HCT116 (cell line): ENCODE measurements around the gene HPGDS. TPM values are rescaled to one million over a fixed set of nuclear protein-coding genes. Genes with fewer than 3 reads are reported as not detected.

ENCODE experiments used
- ATAC-seq: fragments of 200-7000 bp; cut with Tn5 transposase; 2 replicates; pipeline ENCODE4 v1.9.1; 2020; ENCODE audit warnings: mild to moderate bottlenecking, moderate library complexity
- BruUV-seq: library from RNA; stranded (reverse); fragments of 400-500 nt; replicated peaks from 2 replicates; lab custom pipeline; 2021; lab: Mats Ljungman, UMichigan
- CTCF ChIA-PET: fragments of 300-600 bp; sonication (Branson Sonifier 250); formaldehyde crosslinking; loops from one replicate; lab custom pipeline; 2021; ENCODE audit warnings: antibody characterized with exemption; lab: Charles Lee
- POLR2A ChIA-PET: fragments of 300-600, 350-600 bp; sonication (Branson Sonifier 250); formaldehyde crosslinking; loops from one replicate; lab custom pipeline; 2021; ENCODE audit warnings: antibody characterized with exemption; lab: Charles Lee
- RAD21 ChIA-PET, 2 experiments: fragments of 300-600 bp; sonication (Branson Sonifier 250); formaldehyde crosslinking; loops; one replicate each; lab custom pipeline; 2023; ENCODE audit warnings: low total read pairs in 2 of 2; ENCODE audit not compliant: uncharacterized antibody in 2 of 2, unreplicated experiment in 2 of 2, low non-redundant PET in 1 of 2; lab: Charles Lee
- DNase-seq: peaks from one replicate; pipeline ENCODE4 v3.0.0-alpha.2; 2010; ENCODE audit warnings: low read depth, low spot score
- H2AFZ ChIP-seq: fragments of 200-600 bp; shearing (Covaris generic), sonication (generic); 2 replicates; pipeline ENCODE4 v1.6.1; 2017; ENCODE audit warnings: low read depth, mixed run types, mixed read lengths, antibody characterized with exemption, low read length; ENCODE audit not compliant: poor library complexity, severe bottlenecking
- H3K27ac ChIP-seq: 2 replicates; pipeline ENCODE4 v1.5.1; 2012; ENCODE audit warnings: low read depth, low read length
- H3K27me3 ChIP-seq: fragments of 200-600 bp; sonication (generic); 2 replicates; pipeline ENCODE4 v1.6.1; 2016; ENCODE audit warnings: mixed run types, low read length, mixed read lengths; ENCODE audit not compliant: insufficient read depth
- H3K36me3 ChIP-seq, 2 experiments: fragments of 200-500 bp in 1 of 2; fragments of 200-600 bp in 1 of 2; sonication (Bioruptor generic) in 1 of 2; sonication (generic) in 1 of 2; 2 replicates each; pipeline versions ENCODE4 v1.5.1 to v1.6.1; 2014 to 2016; ENCODE audit warnings: low read length in 2 of 2, inconsistent platforms in 1 of 2, mixed read lengths in 1 of 2, mixed run types in 1 of 2; ENCODE audit not compliant: insufficient read depth in 2 of 2, control insufficient read depth in 1 of 2
- H3K4me1 ChIP-seq, 2 experiments: fragments of 200-600 bp in 1 of 2; sonication (generic) in 1 of 2; 2 replicates each; pipeline versions ENCODE4 v1.5.1 to v1.6.1; 2012 to 2017; ENCODE audit warnings: low read length in 2 of 2, inconsistent platforms in 1 of 2, mild to moderate bottlenecking in 1 of 2, mixed read lengths in 1 of 2, mixed run types in 1 of 2, moderate library complexity in 1 of 2; ENCODE audit not compliant: insufficient read depth in 2 of 2, control insufficient read depth in 1 of 2
- H3K4me2 ChIP-seq: fragments of 200-600 bp; sonication (generic); 2 replicates; pipeline ENCODE4 v1.6.1; 2017; ENCODE audit warnings: mixed run types, low read length, mixed read lengths
- H3K4me3 ChIP-seq, 2 experiments: fragments of 200-600 bp in 1 of 2; sonication (generic) in 1 of 2; replicated peaks in 1 of 2; 2 replicates each; pipeline ENCODE4 v1.5.1; 2011 to 2016; ENCODE audit warnings: low read length in 2 of 2, control low read depth in 1 of 2, low read depth in 1 of 2, mild to moderate bottlenecking in 1 of 2, mixed read lengths in 1 of 2, mixed run types in 1 of 2
- H3K79me2 ChIP-seq: fragments of 200-600 bp; sonication (generic); 2 replicates; pipeline ENCODE4 v1.6.1; 2017; ENCODE audit warnings: mild to moderate bottlenecking, mixed run types, low read length, moderate library complexity, mixed read lengths; ENCODE audit not compliant: insufficient read depth
- H3K9ac ChIP-seq: fragments of 200-600 bp; sonication (generic); 2 replicates; pipeline ENCODE4 v1.6.1; 2016; ENCODE audit warnings: low read length, mixed read lengths
- H3K9me2 ChIP-seq: fragments of 200-600 bp; sonication (generic), shearing (Covaris generic); 2 replicates; pipeline ENCODE4 v1.6.1; 2017; ENCODE audit warnings: mixed run types, mild to moderate bottlenecking, moderate library complexity; ENCODE audit not compliant: insufficient read depth
- H3K9me3 ChIP-seq, 2 experiments: fragments of 200-500 bp in 1 of 2; fragments of 200-600 bp in 1 of 2; sonication (Bioruptor generic) in 1 of 2; sonication (generic) in 1 of 2; 2 replicates each; pipeline ENCODE4 v1.6.1; 2014 to 2017; ENCODE audit warnings: low read length in 2 of 2, mixed read lengths in 2 of 2, inconsistent platforms in 1 of 2, low read depth in 1 of 2, mild to moderate bottlenecking in 1 of 2, mixed run types in 1 of 2, moderate library complexity in 1 of 2; ENCODE audit not compliant: control insufficient read depth in 1 of 2, insufficient read depth in 1 of 2
- H4K20me1 ChIP-seq: fragments of 200-600 bp; sonication (generic), shearing (Covaris generic); 2 replicates; pipeline ENCODE4 v1.6.1; 2017; ENCODE audit warnings: mixed run types, mild to moderate bottlenecking, moderate library complexity; ENCODE audit not compliant: insufficient read depth
- ATF3 ChIP-seq: IDR thresholded peaks from 2 replicates; pipeline ENCODE4 v1.6.1; 2012
- CEBPB ChIP-seq: IDR thresholded peaks from 2 replicates; pipeline ENCODE4 v1.6.1; 2012; ENCODE audit warnings: low read depth
- CTCF ChIP-seq, 3 experiments: fragments of 200-600 bp in 1 of 3; sonication (generic) in 1 of 3; IDR thresholded peaks in 2 of 3; conservative IDR thresholded peaks in 1 of 3; 2 replicates each; pipeline ENCODE4 v1.5.1; 2012 to 2017; ENCODE audit warnings: low read depth in 2 of 3, low read length in 2 of 3, antibody characterized with exemption in 1 of 3, borderline replicate concordance in 1 of 3, control low read depth in 1 of 3, mild to moderate bottlenecking in 1 of 3, mixed read lengths in 1 of 3, mixed run types in 1 of 3, moderate library complexity in 1 of 3; ENCODE audit not compliant: insufficient read depth in 1 of 3
- EGR1 ChIP-seq: IDR thresholded peaks from 2 replicates; pipeline ENCODE4 v1.6.1; 2012; ENCODE audit warnings: low read depth
- EZH2 ChIP-seq: fragments of 200-600 bp; sonication (generic); IDR thresholded peaks from 2 replicates; pipeline ENCODE4 v1.6.1; 2017; ENCODE audit warnings: antibody characterized with exemption, mixed run types
- EZH2phosphoT487 ChIP-seq: fragments of 200-600 bp; IDR thresholded peaks from 2 replicates; pipeline ENCODE4 v1.6.1; 2018; ENCODE audit warnings: antibody characterized with exemption, borderline replicate concordance
- FOSL1 ChIP-seq: IDR thresholded peaks from 2 replicates; pipeline ENCODE4 v1.6.1; 2012; ENCODE audit warnings: low read depth
- JUND ChIP-seq: IDR thresholded peaks from 2 replicates; pipeline ENCODE4 v1.6.1; 2012
- MAX ChIP-seq: IDR thresholded peaks from 2 replicates; pipeline ENCODE4 v1.6.1; 2012
- RAD21 ChIP-seq: IDR thresholded peaks from 2 replicates; pipeline ENCODE4 v1.6.1; 2012; ENCODE audit warnings: low read depth, mild to moderate bottlenecking
- SRF ChIP-seq: IDR thresholded peaks from 2 replicates; pipeline ENCODE4 v1.6.1; 2012; ENCODE audit warnings: low read depth
- YY1 ChIP-seq: IDR thresholded peaks from 2 replicates; pipeline ENCODE4 v1.6.1; 2011; ENCODE audit warnings: low read length, low read depth, moderate library complexity, mild to moderate bottlenecking; ENCODE audit not compliant: insufficient replicate concordance; ENCODE audit errors: extremely low read depth
- ZBTB33 ChIP-seq: IDR thresholded peaks from 2 replicates; pipeline ENCODE4 v1.6.1; 2011; ENCODE audit warnings: mild to moderate bottlenecking, low read length, moderate library complexity; ENCODE audit not compliant: insufficient replicate concordance; ENCODE audit errors: extremely low read depth
- ZFX ChIP-seq: fragments of 450-650 bp; IDR thresholded peaks from 2 replicates; pipeline ENCODE4 v1.6.1; 2017
- ZNF274 ChIP-seq: fragments of 200-500 bp; sonication (Bioruptor generic); IDR thresholded peaks from 2 replicates; pipeline ENCODE4 v1.6.1; 2014; ENCODE audit warnings: mild to moderate bottlenecking, low read depth, low read length, inconsistent platforms
- intact Hi-C: fragments of 100-400 bp; cut with micrococcal nuclease; formaldehyde crosslinking; loops from 2 replicates; pipeline ENCODE4 v1.10.0; 2022
- total RNA-seq: library from RNA; stranded (reverse); gene quantifications from one replicate; pipeline ENCODE4 v1.2.1, GENCODE V29; 2021; ENCODE audit not compliant: unreplicated experiment

The HPGDS gene
- total RNA-seq, 1 experiment from 2014 or later = not detected

- no peak for ATAC-seq
- TF ChIP-seq JUND (no peak), EZH2 (no peak), ATF3 (no peak), FOSL1 (no peak), RAD21 (no peak), ZFX (no peak), MAX (no peak), CTCF (IDR thresholded peaks at IDR 0.05 in 2 of 3, conservative IDR thresholded peaks at IDR 0.05 in 1 of 3; ENCODE audit: borderline replicate concordance in 1 of 3, insufficient read depth in 1 of 3, low read depth in 2 of 3, low read length in 2 of 3) (no peak)
- TF ChIP-seq, all 23 proteins: peak for 0
- DNase-seq = no peak
- Histone ChIP-seq H3K36me3 (no peaks in the 10 kb centered on the region), H3K4me3 (no peak overlapping the region), H3K27ac (no peak overlapping the region), H3K9me2 (no peaks in the 10 kb centered on the region), H3K4me1 (0 out of 4 replicates have a peak, but pooled peaks cover 0 to 3% of the 10 kb centered on the region in 2 experiments), H3K9ac (no peak overlapping the region), H3K27me3 (no peaks in the 10 kb centered on the region), H4K20me1 (no peaks in the 10 kb centered on the region), H3K4me2 (no peak overlapping the region), H3K9me3 (no peaks in the 10 kb centered on the region), H3K79me2 (no peaks in the 10 kb centered on the region), H2AFZ (no peak overlapping the region)
- ChIA-PET RAD21 (no interaction called here), POLR2A (no interaction called here), CTCF (no interaction called here)
- intact Hi-C loops = no loop called here
- no TSS peak for BruUV-seq
These were observed 9.5 kb upstream of the HPGDS start for GRCh38 chr4:94352163-94352562.

- no peak overlapping the region for H3K9ac ChIP-seq
- no peaks in the 10 kb centered on the region for H3K9me3 ChIP-seq
- H4K20me1 ChIP-seq = no peaks in the 10 kb centered on the region
- H3K4me2 ChIP-seq = no peak overlapping the region
- no peak overlapping the region for H2AFZ ChIP-seq
- H3K4me1 ChIP-seq = 0 out of 4 replicates have a peak, but pooled peaks cover 0 to 3% of the 10 kb centered on the region in 2 experiments
- ATAC-seq (no peak), DNase-seq (no peak)
- intact Hi-C loops = no loop called here
- H3K36me3 ChIP-seq = no peaks in the 10 kb centered on the region
- H3K9me2 ChIP-seq = no peaks in the 10 kb centered on the region
- CTCF ChIA-PET = no interaction called here
- BruUV-seq = no TSS peak
- POLR2A ChIA-PET = no interaction called here
- no peak overlapping the region for H3K27ac ChIP-seq
- no peaks in the 10 kb centered on the region for H3K27me3 ChIP-seq
- RAD21 ChIA-PET = no interaction called here
- H3K4me3 ChIP-seq = no peak overlapping the region
- H3K79me2 ChIP-seq = no peaks in the 10 kb centered on the region
- TF ChIP-seq ZFX (no peak), ZBTB33 (no peak), YY1 (no peak), SRF (no peak), ZNF274 (no peak), EZH2phosphoT487 (no peak), CEBPB (no peak), EGR1 (no peak), MAX (no peak)
These were observed 8.7 kb upstream of the HPGDS start for GRCh38 chr4:94351319-94351718.
